Choroid plexus epithelial cell (primary cell): ENCODE data around the gene HUS1.
"Not testable (repeated sequence)": the region's sequence is repeated elsewhere in the genome, so short reads cannot be mapped to it uniquely, and the experiment has no call there.

Experiments
- DNase-seq: peaks from one replicate; pipeline ENCODE4 v3.0.0-alpha.2; 2010; ENCODE audit warnings: low read depth
- H3K4me3 ChIP-seq: 2 replicates; pipeline ENCODE4 v1.5.1; 2011; ENCODE audit warnings: low read depth, mild to moderate bottlenecking, control low read depth, low read length, moderate library complexity
- CTCF ChIP-seq: conservative IDR thresholded peaks from 2 replicates; pipeline ENCODE4 v1.5.1; 2011; ENCODE audit warnings: low read depth, mild to moderate bottlenecking, control low read depth, inconsistent platforms, low read length, moderate library complexity

Gene HUS1

GRCh38 chr7:48009954-48010353 is 30.5 kb upstream of the HUS1 start:
- no peak for DNase-seq
- no peak overlapping the region for H3K4me3 ChIP-seq
- TF ChIP-seq CTCF: no peak

GRCh38 chr7:48009257-48009656 is 29.8 kb upstream of the HUS1 start:
- H3K4me3 ChIP-seq: no peak overlapping the region
- no peak for DNase-seq
- TF ChIP-seq CTCF: no peak

- no peak overlapping the region for H3K4me3 ChIP-seq
- TF ChIP-seq CTCF: no peak
- DNase-seq: no peak
Observed at GRCh38 chr7:48006866-48007265, 27.5 kb upstream of the HUS1 start.

- TF ChIP-seq CTCF: no peak
- H3K4me3 ChIP-seq: no peak overlapping the region
- DNase-seq: no peak
Observed at GRCh38 chr7:48004638-48005037, 25.2 kb upstream of the HUS1 start.

- no peak overlapping the region for H3K4me3 ChIP-seq
- no peak for DNase-seq
- TF ChIP-seq CTCF: no peak
Observed at GRCh38 chr7:48004032-48004431, 24.6 kb upstream of the HUS1 start.

GRCh38 chr7:48000164-48000563 is 20.7 kb upstream of the HUS1 start:
- DNase-seq: peak; percentile 6

GRCh38 chr7:47999413-47999812 is 20.0 kb upstream of the HUS1 start:
- TF ChIP-seq CTCF: no peak
- no peak overlapping the region for H3K4me3 ChIP-seq
- DNase-seq: no peak

More at GRCh38 chr7:48000164-48000563, 20.7 kb upstream of the HUS1 start:
- H3K4me3 ChIP-seq: not testable (repeated sequence)

- DNase-seq: peak; percentile 21
- TF ChIP-seq CTCF: peak; percentile 15
- no peak overlapping the region for H3K4me3 ChIP-seq
Observed at GRCh38 chr7:47992446-47992845, 13.0 kb upstream of the HUS1 start.
